Liver (tissue), 3 donors: ENCODE data around the gene ATP2C1.

Experiments used
- ATF3 ChIP-seq: IDR thresholded peaks from 2 replicates; pipeline ENCODE4 v1.6.1; 2016; ENCODE audit warnings: antibody characterized with exemption
- CTCF ChIP-seq: fragments of 150-350 bp; IDR thresholded peaks from 2 replicates; pipeline ENCODE4 v1.5.1; 2017; ENCODE audit warnings: improper control_type of control experiment, low read depth, low read length; ENCODE audit not compliant: missing input control
- FOXA1 ChIP-seq: IDR thresholded peaks from 2 replicates; pipeline ENCODE4 v1.6.1; 2016; ENCODE audit warnings: antibody characterized with exemption
- GABPA ChIP-seq, 2 donors: IDR thresholded peaks in 1 of 2; conservative IDR thresholded peaks in 1 of 2; 2 replicates each; pipeline ENCODE4 v1.6.1; 2016; ENCODE audit warnings: antibody characterized with exemption in 2 of 2, mild to moderate bottlenecking in 1 of 2, moderate library complexity in 1 of 2
- HNF4G ChIP-seq: IDR thresholded peaks from 2 replicates; pipeline ENCODE4 v1.6.1; 2016; ENCODE audit warnings: antibody characterized with exemption
- JUND ChIP-seq, 2 donors: IDR thresholded peaks; 2 replicates each; pipeline ENCODE4 v1.6.1; 2016; ENCODE audit warnings: antibody characterized with exemption in 2 of 2
- MAX ChIP-seq: IDR thresholded peaks from 2 replicates; pipeline ENCODE4 v1.6.1; 2016; ENCODE audit warnings: antibody characterized with exemption
- RAD21 ChIP-seq, 2 donors: IDR thresholded peaks; 2 replicates each; pipeline ENCODE4 v1.6.1; 2016; ENCODE audit warnings: antibody characterized with exemption in 2 of 2, mild to moderate bottlenecking in 2 of 2
- REST ChIP-seq: IDR thresholded peaks from 2 replicates; pipeline ENCODE4 v1.6.1; 2016; ENCODE audit warnings: antibody characterized with exemption, mild to moderate bottlenecking
- SP1 ChIP-seq: IDR thresholded peaks from 2 replicates; pipeline ENCODE4 v1.6.1; 2018; ENCODE audit warnings: antibody characterized with exemption, mild to moderate bottlenecking
- TAF1 ChIP-seq: conservative IDR thresholded peaks from 2 replicates; pipeline ENCODE4 v1.6.1; 2016; ENCODE audit warnings: antibody characterized with exemption, mild to moderate bottlenecking
- YY1 ChIP-seq: IDR thresholded peaks from 2 replicates; pipeline ENCODE4 v1.6.1; 2016; ENCODE audit warnings: antibody characterized with exemption, mild to moderate bottlenecking
- ZBTB33 ChIP-seq: IDR thresholded peaks from 2 replicates; pipeline ENCODE4 v1.6.1; 2016; ENCODE audit warnings: antibody characterized with exemption
- donor health status: healthy.
- donor health status: healthy.

- TF ChIP-seq REST (no peak), TAF1 (no peak), CTCF (no peak), ATF3 (no peak), MAX (no peak), RAD21 (IDR thresholded peaks at IDR 0.05) (no peak), FOXA1 (no peak), YY1 (no peak), ZBTB33 (no peak), JUND (IDR thresholded peaks at IDR 0.05) (no peak), SP1 (no peak), HNF4G (no peak), GABPA (IDR thresholded peaks at IDR 0.05 in 1 of 2, conservative IDR thresholded peaks at IDR 0.05 in 1 of 2) (no peak)
Measured at GRCh38 chr3:131050001-131050400, 156.1 kb downstream of the ATP2C1 start.
